HG02798 (cell line): ENCODE data around the gene KRTAP4-5.
"Not testable (repeated sequence)": the region's sequence is repeated elsewhere in the genome, so short reads cannot be mapped to it uniquely, and the experiment has no call there.

Experiments used
- ATAC-seq: cut with Tn5 transposase; IDR thresholded peaks from one replicate; pipeline ENCODE4 v1.9.1; 2021; ENCODE audit warnings: mild to moderate bottlenecking; ENCODE audit not compliant: unreplicated experiment, poor library complexity

Gene KRTAP4-5

DNA sequence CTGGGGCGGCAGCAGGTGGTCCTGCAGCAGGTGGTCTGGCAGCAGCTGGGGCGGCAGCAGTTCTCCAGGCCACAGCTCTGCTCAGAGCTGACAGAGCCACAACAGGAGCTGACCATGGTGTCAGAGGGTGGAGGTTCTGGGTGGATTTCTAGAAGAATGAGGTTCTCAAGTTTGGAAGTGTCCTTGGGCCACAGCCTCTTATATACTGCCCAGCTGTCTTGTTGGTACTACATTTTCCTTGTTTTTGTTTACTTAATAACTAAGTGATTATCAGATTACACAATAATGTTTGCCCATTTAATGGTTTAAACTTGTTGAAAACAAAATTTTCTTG is at the start of gene KRTAP4-5:
TSS of gene KRTAP4-5 (minus strand) at position 174 of the 334 bp plus-strand sequence. CDS start at position 116, 58 bp downstream.
- no peak for ATAC-seq

DNA sequence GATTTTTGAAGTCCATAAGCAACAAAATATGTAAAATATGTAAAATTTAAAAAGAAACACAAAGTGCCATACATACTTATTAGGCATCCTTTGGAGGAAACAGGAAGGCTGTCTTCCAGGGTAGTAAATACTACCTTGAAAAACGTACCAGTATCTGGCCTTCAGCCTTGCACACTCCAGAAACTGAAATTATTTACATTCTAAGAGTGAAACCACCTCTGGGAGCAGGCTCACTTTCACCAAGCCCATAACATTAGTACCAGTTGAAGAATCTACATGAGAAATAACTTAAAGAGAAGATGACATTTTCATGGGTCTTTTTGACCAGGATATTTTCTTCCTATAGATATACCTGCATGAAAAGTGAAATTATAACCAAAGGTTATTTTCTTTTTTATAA is 46.4 kb upstream of the KRTAP4-5 start:
- ATAC-seq = no peak

DNA sequence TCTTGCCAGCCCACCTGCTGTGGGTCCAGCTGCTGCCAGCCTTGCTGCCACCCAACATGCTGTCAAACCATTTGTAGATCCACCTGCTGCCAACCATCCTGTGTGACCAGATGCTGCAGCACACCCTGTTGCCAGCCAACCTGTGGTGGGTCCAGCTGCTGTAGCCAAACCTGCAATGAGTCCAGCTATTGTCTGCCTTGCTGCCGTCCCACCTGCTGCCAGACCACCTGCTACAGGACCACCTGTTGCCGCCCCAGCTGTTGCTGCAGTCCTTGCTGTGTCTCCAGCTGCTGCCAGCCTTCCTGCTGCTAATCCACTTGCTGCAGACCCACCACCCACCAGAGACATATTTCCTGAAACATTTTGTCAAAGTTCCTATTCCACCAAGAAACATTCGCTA is 40.7 kb upstream of the KRTAP4-5 start:
- ATAC-seq = no peak

DNA sequence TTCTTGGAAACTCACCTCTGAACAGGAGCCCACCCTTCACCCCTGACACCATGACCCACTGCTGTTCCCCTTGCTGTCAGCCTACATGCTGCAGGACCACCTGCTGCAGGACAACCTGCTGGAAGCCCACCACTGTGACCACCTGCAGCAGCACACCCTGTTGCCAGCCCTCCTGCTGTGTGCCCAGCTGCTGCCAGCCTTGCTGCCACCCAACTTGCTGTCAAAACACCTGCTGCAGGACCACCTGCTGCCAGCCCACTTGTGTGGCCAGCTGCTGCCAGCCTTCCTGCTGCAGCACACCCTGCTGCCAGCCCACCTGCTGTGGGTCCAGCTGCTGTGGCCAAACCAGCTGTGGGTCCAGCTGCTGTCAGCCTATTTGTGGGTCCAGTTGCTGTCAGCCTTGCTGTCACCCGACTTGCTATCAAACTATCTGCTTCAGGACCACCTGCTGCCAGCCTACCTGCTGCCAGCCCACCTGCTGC is 40.3 kb upstream of the KRTAP4-5 start, which contains the start of gene KRTAP9-1:
TSS of gene KRTAP9-1 (plus strand) at position 51 of the 482 bp plus-strand sequence. CDS start at position 51, 0 bp downstream.
- not testable (repeated sequence) for ATAC-seq

DNA sequence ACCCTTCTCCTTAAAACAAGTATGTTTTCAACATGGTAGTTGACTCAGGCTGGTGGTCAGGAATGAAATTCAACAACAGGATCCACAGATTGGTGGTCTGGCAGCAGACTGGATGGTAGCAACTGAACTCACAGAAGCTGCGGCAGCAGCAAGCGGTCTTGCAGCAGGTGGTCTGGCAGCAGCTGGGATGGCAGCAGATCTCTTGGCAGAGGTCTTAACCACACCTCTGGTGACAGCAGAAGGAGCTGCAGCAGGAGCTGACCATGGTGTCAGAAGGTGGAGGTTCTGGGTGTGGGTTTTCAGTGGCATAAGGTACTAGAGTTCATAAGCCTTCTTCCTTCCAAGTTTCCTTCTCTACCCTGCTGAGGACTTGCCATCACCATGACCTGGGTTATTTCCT is 37.2 kb upstream of the KRTAP4-5 start:
- ATAC-seq = no peak

DNA sequence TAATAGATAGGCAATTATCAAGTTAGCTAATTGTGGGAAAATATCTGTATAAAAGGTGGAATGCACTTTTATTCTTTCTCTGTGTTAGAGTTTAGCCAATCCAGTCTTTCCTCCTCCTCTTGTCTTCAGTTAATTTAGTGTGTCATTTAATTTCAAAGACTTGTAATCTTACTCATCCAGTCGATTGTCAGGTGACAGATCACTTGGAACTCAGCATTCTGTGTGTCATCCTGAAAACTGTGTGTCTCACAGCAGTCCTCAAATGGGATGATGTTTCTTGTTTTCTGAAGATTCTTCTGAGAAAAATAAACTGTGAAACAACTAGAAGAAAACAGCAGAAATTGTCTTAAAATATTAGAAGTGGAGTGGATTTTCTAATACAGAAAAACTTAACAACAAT is 35.4 kb upstream of the KRTAP4-5 start:
- no peak for ATAC-seq

DNA sequence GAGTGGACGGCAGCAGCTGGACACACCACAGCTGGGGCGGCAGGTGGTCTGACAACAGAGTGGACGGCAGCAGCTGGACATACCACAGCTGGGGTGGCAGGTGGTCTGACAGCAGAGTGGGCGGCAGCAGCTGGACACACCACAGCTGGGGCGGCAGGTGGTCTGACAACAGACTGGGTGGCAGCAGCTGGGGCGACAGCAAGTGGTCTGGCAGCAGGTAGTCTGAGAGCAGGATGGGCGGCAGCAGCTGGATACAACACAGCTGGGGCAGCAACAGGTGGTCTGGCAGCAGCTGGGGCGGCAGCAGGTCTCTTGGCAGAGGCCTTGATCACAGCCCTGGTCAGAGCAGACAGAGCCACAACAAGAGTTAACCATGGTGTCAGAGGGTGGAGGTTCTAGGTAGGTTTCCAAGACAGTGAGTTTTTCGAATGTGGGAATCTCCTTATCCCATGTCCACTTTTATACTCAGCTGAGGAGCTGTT is 34.9 kb upstream of the KRTAP4-5 start, which contains the start of gene KRTAP4-1:
TSS of gene KRTAP4-1 (minus strand) at position 432 of the 482 bp plus-strand sequence. CDS start at position 375, 57 bp downstream.
- ATAC-seq = no peak

DNA sequence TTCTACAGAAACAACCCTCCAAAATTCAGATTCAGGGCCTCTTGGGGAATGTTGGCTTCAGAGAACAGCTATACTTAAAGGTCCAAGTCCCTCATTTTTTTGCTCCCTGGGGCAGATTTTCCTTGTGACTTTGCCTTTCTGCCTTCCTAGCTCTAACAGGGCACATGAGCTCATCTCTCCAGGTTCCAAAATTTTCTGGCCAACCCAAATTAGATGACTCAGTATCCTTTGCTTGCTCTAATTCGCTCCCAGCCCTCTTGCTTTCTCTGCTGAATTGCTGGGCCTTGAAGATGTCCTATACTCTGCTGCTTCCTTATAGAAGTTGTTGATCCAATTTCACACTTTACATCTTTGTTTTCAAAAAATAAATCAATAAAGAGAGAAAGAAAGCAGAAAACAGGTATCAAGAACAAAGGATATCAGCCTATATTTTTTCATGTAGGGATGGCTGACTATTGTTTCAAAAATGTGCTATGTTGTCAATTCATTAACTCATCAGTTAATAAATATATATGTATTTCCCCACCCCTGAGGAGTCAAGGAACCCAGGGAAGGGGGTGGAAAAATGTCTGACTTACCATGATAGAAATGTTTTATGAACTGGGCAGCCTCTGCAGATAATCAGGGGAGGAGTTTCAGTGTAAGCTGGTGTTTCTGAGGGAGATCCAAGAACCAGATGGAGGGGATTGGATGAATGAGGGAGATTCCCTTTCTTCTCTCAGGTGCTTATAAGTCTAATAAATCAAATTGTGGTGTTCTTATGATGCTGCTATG is 29.4 kb upstream of the KRTAP4-5 start:
- ATAC-seq = no peak

DNA sequence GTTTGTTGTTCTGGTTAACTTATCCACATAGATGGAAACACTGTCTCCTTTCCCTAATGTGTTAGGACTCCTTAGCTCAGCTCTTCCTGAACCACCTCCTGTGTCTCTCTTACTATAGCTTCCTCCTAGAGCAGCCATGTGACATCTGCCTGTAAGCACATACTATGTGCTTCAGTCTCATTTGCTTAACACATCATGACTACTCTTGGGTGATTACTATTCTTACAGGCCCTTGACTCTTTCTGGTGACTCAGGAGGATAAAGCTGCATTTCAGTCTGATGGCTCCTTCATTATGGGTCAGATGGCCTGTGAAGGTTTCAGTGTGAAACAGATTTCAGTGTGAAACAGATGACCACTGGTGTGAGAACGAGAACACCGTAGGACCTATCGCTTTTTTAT is 28.7 kb upstream of the KRTAP4-5 start:
- no peak for ATAC-seq

DNA sequence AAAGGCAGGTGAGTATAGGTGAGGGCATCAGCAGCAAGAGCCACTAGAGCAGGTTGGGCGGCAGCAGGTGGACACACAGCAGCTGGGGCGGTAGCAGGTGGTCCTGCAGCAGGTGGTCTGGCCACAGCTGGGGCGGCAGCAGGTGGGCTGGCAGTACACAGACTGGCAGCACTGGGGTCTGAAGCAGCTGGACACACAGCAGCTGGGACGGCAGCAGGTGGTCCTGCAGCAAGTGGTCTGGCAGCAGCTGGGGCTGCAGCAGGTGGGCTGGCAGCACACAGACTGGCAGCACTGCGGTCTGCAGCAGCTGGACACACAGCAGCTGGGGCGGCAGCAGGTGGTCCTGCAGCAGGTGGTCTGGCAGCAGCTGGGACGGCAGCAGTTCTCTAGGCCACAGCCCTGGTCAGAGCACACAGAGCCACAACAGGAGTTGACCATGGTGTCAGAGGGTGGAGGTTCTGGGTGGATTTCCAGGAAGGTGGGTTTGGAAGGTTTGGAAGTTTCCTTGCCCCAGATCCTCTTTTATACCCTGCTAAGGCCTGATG is 28.2 kb upstream of the KRTAP4-5 start, which contains the start of gene KRTAP4-2:
TSS of gene KRTAP4-2 (minus strand) at position 495 of the 545 bp plus-strand sequence. CDS start at position 438, 57 bp downstream.
- no peak for ATAC-seq

DNA sequence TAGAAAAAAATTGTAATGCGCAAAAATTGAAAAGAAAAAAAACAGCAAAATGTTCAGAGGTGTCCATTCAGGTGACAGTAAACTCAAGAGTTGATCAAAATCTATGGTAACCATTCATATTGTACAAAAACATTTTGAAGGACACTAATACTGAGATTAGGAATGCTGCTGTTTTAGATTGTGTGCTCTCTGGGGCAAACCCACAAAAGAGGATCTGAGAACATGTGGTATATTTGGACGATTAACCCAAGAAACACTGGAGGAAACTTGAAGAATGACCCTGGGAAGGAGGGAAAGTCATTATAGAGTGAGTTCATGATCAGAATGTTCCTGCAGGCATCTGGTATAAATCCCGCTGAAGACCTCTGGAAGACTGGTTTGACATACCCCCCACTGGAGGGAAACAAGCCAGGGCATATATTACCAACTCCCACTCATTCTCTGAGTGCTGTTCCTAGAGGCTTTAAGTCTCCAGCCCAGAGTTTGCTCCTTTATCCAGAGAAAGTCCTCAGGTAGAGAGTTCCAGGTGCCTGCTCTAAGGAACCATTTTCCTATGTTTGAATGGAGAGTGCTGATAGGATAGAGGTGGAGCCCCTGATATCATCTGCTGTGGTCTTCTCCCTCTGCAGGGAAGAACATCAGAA is 27.2 kb upstream of the KRTAP4-5 start:
- no peak for ATAC-seq

DNA sequence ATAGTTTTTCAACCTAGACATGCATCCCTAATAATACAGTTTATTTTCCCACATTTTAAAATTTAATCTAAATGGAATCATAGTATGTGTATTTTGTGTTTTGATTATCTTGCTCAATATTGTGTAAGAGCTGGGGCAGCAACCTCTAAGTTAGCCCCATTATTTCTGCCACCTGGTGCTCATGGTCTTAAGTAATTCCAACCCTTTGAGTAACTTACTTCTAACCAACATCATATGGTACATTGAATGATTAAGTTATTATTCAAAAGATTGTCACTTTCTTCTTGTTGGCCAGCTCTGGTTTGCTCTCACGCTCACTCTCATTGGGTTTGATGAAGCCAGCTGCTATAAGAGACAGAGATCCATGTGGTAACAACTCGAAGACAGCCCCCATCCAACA is 22.3 kb upstream of the KRTAP4-5 start:
- no peak for ATAC-seq

DNA sequence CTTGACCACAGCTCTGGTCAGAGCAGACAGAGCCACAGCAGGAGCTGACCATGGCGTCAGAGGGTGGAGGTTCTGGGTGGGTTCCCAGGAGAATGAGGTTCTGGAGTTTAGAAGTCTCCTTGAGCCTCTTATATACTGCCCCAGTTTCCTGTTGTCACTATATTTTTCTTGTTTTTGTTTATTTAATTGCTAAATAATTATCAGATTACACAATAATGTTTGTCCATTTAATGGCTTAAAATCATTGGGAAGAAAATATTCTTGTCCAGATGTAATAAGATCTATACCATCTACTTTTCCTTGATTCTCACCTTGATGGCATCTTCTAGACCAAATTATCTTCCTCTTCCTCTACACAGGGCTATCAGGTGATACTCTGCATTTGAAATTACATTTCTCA is 18.5 kb upstream of the KRTAP4-5 start, which contains the start of gene KRTAP4-3:
TSS of gene KRTAP4-3 (minus strand) at position 101 of the 400 bp plus-strand sequence. CDS start at position 52, 49 bp downstream.
- no peak for ATAC-seq

DNA sequence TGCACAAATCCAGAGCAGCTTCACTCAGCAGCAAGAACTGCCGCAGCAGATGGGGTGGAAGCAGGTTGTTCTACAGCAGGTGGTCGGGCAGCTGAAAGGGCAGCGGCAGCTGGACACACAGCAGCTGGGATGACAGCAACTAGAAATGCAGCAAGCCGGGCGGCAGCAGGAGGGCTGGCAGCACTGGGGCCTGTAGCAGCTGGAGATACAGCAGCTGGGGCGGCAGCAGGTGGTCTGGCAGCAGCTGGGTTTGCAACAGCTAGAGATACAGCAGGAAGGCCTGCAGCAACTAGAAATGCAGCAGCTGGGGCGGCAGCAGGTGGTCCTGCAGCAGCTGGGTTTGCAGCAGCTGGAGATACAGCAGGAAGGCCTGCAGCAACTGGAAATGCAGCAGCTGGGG is 17.9 kb upstream of the KRTAP4-5 start:
- no peak for ATAC-seq

DNA sequence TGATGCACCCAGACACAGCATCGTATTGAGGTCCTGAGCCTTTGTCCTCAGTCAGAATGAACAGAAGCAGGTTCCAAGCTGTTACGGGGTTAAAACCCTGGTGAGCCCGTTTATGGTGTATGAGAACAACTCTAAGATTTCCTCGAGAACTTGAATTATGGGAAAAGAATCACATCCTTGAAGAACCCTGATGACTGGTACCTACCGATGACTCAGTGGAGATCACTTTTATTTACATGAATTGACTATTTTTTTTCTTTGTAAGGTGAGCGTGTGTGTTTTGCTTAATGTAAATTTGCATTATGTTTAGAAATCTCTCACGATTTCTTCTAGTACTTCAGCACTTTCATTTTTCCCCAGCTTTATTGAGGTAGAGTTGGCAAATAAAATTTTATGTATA is 14.2 kb upstream of the KRTAP4-5 start:
- ATAC-seq = no peak

DNA sequence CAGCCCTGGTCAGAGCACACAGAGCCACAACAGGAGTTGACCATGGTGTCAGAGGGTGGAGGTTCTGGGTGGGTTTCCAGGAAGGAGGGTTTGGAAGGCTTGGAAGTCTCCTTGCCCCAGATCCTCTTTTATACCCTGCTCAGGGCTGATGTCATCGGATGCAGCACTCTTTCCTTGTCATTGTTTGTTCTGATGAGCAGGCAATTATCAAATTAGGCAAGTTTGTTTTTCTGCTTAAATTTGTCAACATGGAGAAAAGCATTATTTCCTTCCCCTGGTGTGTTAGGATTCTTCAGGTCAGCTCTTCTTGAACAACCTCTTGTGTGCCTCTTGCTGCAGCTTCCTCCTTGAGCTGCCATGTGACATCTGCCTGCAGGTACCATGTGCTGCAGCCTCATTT is 11.0 kb upstream of the KRTAP4-5 start, which contains the start of gene KRTAP4-4:
TSS of gene KRTAP4-4 (minus strand) at position 101 of the 400 bp plus-strand sequence. CDS start at position 44, 57 bp downstream.
- ATAC-seq = no peak

DNA sequence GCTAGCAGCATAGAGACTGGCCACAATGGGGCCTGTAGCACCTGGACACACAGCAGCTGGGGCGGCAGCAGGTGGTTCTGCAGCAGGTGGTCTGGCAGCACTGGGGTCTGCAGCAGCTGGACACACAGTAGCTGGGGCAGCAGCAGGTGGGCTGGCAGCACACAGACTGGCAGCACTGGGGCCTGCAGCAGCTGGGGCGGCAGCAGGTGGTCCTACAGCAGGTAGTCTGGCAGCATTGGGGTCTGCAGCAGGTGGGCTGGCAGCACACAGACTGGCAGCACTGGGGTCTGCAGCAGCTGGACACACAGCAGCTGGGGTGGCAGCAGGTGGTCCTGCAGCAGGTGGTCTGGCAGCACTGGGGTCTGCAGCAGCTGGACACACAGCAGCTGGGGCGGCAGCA is 10.6 kb upstream of the KRTAP4-5 start:
- ATAC-seq = not testable (repeated sequence)

DNA sequence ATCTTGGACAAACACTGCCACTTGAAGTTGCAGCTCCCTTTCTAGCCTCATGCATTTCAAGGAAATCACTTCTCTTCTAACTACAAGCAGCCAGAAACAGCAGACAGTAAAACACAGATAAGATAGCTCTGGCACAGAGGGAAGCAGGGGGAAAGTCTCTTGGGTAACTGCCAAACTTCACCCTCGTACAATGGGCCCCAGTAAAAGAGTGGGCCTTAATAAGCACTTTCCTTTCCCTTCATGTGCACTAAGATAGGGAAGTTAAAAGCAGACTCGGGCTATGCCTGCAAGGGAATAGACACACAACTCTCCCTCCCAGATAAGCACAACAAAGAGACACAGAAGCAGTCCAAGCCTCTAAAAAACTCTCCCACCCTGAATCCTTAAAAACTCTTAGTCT is 4.2 kb upstream of the KRTAP4-5 start:
- no peak for ATAC-seq

DNA sequence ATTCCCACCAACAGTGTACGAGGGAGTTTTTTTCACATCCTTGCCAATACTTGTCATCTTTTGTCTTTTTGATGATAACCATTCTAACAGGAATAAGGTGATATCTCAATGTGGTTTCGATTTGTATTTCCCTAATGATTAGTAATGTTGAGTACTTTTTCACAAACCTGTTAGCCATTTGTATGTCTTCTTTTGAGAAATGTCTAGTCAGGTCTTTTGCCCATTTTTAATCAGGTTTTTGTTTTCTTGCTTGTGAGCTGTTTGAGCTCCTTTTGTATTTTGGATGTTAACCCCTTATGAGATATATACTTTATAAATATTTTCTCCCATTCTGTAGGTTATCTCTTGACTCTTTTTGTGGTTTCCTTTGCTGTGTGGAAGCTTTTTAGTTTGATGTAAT is 1.9 kb upstream of the KRTAP4-5 start:
- ATAC-seq = no peak

DNA sequence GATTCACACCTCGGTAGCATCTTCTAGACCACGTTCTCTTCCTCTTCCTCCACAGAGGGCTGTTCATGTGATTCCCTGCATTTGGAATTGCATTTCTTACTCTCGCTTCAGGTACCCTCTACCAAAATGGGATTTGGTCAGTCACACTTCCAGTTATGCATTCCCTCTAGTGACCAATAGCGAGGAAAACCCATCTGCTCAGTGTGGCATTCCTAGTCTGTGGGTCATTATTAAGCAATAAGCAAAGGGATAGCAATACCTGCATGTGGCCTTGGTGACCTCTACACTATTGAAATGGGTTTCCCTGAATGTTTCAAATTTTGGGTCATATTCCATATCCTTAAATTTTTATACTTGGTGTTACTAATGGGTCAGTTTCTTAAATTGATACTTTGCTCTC is 401 bp upstream of the KRTAP4-5 start:
- no peak for ATAC-seq
